ENCODE results near the gene FOXN3. TPM values are rescaled to one million over a fixed set of nuclear protein-coding genes. Genes with fewer than 3 reads are reported as not detected.
"Not testable (repeated sequence)": the region's sequence is repeated elsewhere in the genome, so short reads cannot be mapped to it uniquely, and the experiment has no call there.

FOXN3 gene
- total RNA-seq, 1 donor from 2014 or later = 31.8 TPM

- H3K4me3 ChIP-seq (ENCODE audit: low read length in 3 of 3) = no peak overlapping the region
- no peaks in the 10 kb centered on the region for H3K27me3 ChIP-seq (ENCODE audit: control insufficient read depth in 3 of 3, insufficient read depth in 3 of 3, low read length in 3 of 3)
- H3K9ac ChIP-seq (ENCODE audit: low read depth in 1 of 3, low read length in 3 of 3) = no peak overlapping the region
- no peaks in the 10 kb centered on the region for H3K36me3 ChIP-seq (ENCODE audit: control insufficient read depth in 3 of 3, insufficient read depth in 3 of 3, low read length in 3 of 3)
- no peaks in the 10 kb centered on the region for H3K4me1 ChIP-seq (ENCODE audit: control insufficient read depth in 3 of 3, insufficient read depth in 3 of 3, low read length in 3 of 3)
- H3K9me3 ChIP-seq (ENCODE audit: control insufficient read depth in 3 of 3, low read length in 3 of 3) = no peaks in the 10 kb centered on the region
- H3K27ac ChIP-seq (ENCODE audit: low read depth, low read length) = no peak overlapping the region
These were observed 291.8 kb downstream of the FOXN3 start for GRCh38 chr14:89125216-89125615.

DNA sequence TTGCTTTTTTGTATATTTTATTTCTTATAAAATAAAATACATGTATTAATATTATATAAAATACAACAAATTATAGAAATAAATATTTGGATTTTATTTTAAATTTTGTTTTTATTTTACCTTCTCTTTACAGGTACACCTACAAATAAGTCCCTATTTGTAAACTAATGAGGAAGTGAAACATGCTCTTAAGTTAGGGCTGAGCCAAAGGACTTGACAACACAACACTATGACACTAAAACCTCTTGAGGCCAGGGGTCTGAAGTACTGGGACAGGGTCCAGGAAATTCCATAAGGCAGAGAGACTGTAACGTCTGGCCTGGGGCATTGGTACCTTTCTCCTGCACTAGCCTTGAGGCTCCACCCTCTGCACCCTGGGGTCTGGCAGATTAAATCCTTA, 293.2 kb downstream of the FOXN3 start:
- Histone ChIP-seq H3K36me3 (ENCODE audit: control insufficient read depth in 3 of 3, insufficient read depth in 3 of 3, low read length in 3 of 3) (no peaks in the 10 kb centered on the region), H3K27ac (ENCODE audit: low read depth, low read length) (no peak overlapping the region), H3K9ac (ENCODE audit: low read depth in 1 of 3, low read length in 3 of 3) (no peak overlapping the region), H3K4me1 (ENCODE audit: control insufficient read depth in 3 of 3, insufficient read depth in 3 of 3, low read length in 3 of 3) (no peaks in the 10 kb centered on the region), H3K27me3 (ENCODE audit: control insufficient read depth in 3 of 3, insufficient read depth in 3 of 3, low read length in 3 of 3) (no peaks in the 10 kb centered on the region), H3K9me3 (ENCODE audit: control insufficient read depth in 3 of 3, low read length in 3 of 3) (peaks cover 0 to 6% (median 2%) of the 10 kb centered on the region in 3 donors), H3K4me3 (ENCODE audit: low read length in 3 of 3) (no peak overlapping the region)

- no peaks in the 10 kb centered on the region for H3K27me3 ChIP-seq (ENCODE audit: control insufficient read depth in 3 of 3, insufficient read depth in 3 of 3, low read length in 3 of 3)
- no peaks in the 10 kb centered on the region for H3K4me1 ChIP-seq (ENCODE audit: control insufficient read depth in 3 of 3, insufficient read depth in 3 of 3, low read length in 3 of 3)
- no peak overlapping the region for H3K9ac ChIP-seq (ENCODE audit: low read depth in 1 of 3, low read length in 3 of 3)
- no peaks in the 10 kb centered on the region for H3K36me3 ChIP-seq (ENCODE audit: control insufficient read depth in 3 of 3, insufficient read depth in 3 of 3, low read length in 3 of 3)
- H3K4me3 ChIP-seq (ENCODE audit: low read length in 3 of 3) = no peak overlapping the region
- peaks cover 0 to 6% (median 2%) of the 10 kb centered on the region in 3 donors for H3K9me3 ChIP-seq (ENCODE audit: control insufficient read depth in 3 of 3, low read length in 3 of 3)
- no peak overlapping the region for H3K27ac ChIP-seq (ENCODE audit: low read depth, low read length)
These were observed 293.8 kb downstream of the FOXN3 start for GRCh38 chr14:89123215-89123614.

DNA sequence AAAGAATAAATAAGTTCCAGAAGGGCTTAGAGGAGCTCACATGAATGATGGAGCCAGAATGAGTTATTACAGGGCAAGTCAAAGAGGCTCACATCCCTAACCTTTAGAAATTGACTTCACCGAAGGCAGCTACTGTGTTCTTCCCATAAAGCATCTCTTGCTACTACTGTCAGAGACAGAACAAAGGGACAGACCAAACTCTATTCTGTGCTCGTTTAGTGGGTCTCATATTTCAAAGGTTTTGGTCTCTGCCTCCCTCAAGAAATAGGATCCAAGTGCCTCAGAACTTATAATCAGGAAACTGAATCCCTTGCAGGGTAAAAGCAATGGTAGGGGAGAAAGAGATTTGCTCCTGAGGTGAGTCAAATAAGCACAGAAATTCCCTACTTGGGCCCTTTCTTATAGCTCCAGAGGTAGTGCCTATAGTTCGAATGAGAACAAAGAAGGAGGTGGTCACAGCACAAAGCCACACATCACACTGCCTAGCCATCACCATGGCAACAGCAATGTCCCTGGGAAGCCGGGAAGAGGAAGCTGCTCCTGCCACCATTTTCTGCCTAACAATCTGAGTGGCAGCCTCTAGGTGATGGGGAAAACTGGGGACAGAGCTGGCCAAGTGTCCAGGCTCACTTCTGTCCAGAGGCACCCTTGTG, 294.9 kb downstream of the FOXN3 start:
- Histone ChIP-seq H3K9me3 (ENCODE audit: control insufficient read depth in 3 of 3, low read length in 3 of 3) (peaks cover 0 to 6% (median 2%) of the 10 kb centered on the region in 3 donors), H3K4me3 (ENCODE audit: low read length in 3 of 3) (no peak overlapping the region), H3K4me1 (ENCODE audit: control insufficient read depth in 3 of 3, insufficient read depth in 3 of 3, low read length in 3 of 3) (no peaks in the 10 kb centered on the region), H3K27me3 (ENCODE audit: control insufficient read depth in 3 of 3, insufficient read depth in 3 of 3, low read length in 3 of 3) (no peaks in the 10 kb centered on the region), H3K36me3 (ENCODE audit: control insufficient read depth in 3 of 3, insufficient read depth in 3 of 3, low read length in 3 of 3) (no peaks in the 10 kb centered on the region), H3K9ac (ENCODE audit: low read depth in 1 of 3, low read length in 3 of 3) (no peak overlapping the region), H3K27ac (ENCODE audit: low read depth, low read length) (no peak overlapping the region)

DNA sequence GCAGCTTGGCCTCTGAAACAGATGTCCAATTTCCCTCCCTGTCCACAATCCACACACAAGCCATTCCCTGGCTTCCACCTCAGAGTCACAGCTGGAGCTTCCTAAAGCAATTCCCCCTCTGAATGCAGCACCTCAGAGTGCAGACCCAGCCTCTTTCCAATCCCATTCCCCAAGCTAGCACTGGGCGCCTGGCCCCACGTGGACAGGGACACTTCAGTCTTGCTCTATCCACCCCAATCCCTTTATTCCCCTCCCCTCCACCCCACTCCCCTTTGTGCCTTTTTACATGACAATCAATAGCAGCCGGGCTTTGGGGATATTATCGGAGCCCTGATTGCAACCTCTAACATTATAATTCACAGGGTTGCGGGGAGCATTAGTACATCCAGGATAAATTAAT, 300.0 kb downstream of the FOXN3 start:
- Histone ChIP-seq H3K9me3 (ENCODE audit: control insufficient read depth in 3 of 3, low read length in 3 of 3) (peaks cover 0 to 6% (median 2%) of the 10 kb centered on the region in 3 donors), H3K36me3 (ENCODE audit: control insufficient read depth in 3 of 3, insufficient read depth in 3 of 3, low read length in 3 of 3) (no peaks in the 10 kb centered on the region), H3K9ac (ENCODE audit: low read depth in 1 of 3, low read length in 3 of 3) (no peak overlapping the region), H3K27me3 (ENCODE audit: control insufficient read depth in 3 of 3, insufficient read depth in 3 of 3, low read length in 3 of 3) (peaks cover 0 to 3% (median 0%) of the 10 kb centered on the region in 3 donors), H3K4me1 (ENCODE audit: control insufficient read depth in 3 of 3, insufficient read depth in 3 of 3, low read length in 3 of 3) (no peaks in the 10 kb centered on the region), H3K4me3 (ENCODE audit: low read length in 3 of 3) (no peak overlapping the region), H3K27ac (ENCODE audit: low read depth, low read length) (no peak overlapping the region)

DNA sequence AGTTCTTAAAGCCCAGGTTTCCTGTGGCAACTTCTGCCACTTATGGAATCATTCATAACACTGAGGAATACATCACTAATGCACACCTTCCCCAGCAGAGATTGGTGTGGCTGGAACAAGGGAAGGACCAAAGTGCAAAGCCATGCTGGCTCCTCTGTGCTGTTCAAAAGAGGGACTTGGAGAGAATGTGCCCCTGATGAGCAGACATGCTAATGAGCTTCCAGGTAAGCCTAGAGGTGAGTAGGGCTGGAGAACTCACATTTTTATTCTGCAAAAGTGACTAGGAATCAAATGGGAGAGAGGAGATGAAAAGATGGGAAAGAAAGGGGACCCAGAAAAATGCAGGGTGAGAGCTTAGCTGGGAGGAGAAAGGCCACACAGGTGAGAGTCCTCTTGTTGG, 302.9 kb downstream of the FOXN3 start:
- Histone ChIP-seq H3K27me3 (ENCODE audit: control insufficient read depth in 3 of 3, insufficient read depth in 3 of 3, low read length in 3 of 3) (peaks cover 0 to 3% (median 0%) of the 10 kb centered on the region in 3 donors), H3K27ac (ENCODE audit: low read depth, low read length) (no peak overlapping the region), H3K9ac (ENCODE audit: low read depth in 1 of 3, low read length in 3 of 3) (no peak overlapping the region), H3K4me1 (ENCODE audit: control insufficient read depth in 3 of 3, insufficient read depth in 3 of 3, low read length in 3 of 3) (no peaks in the 10 kb centered on the region), H3K9me3 (ENCODE audit: control insufficient read depth in 3 of 3, low read length in 3 of 3) (no peaks in the 10 kb centered on the region), H3K36me3 (ENCODE audit: control insufficient read depth in 3 of 3, insufficient read depth in 3 of 3, low read length in 3 of 3) (no peaks in the 10 kb centered on the region), H3K4me3 (ENCODE audit: low read length in 3 of 3) (no peak overlapping the region)

- no peak overlapping the region for H3K4me3 ChIP-seq (ENCODE audit: low read length in 3 of 3)
- no peaks in the 10 kb centered on the region for H3K4me1 ChIP-seq (ENCODE audit: control insufficient read depth in 3 of 3, insufficient read depth in 3 of 3, low read length in 3 of 3)
- no peaks in the 10 kb centered on the region for H3K36me3 ChIP-seq (ENCODE audit: control insufficient read depth in 3 of 3, insufficient read depth in 3 of 3, low read length in 3 of 3)
- no peak overlapping the region for H3K9ac ChIP-seq (ENCODE audit: low read depth in 1 of 3, low read length in 3 of 3)
- H3K27ac ChIP-seq (ENCODE audit: low read depth, low read length) = no peak overlapping the region
- no peaks in the 10 kb centered on the region for H3K9me3 ChIP-seq (ENCODE audit: control insufficient read depth in 3 of 3, low read length in 3 of 3)
- H3K27me3 ChIP-seq (ENCODE audit: control insufficient read depth in 3 of 3, insufficient read depth in 3 of 3, low read length in 3 of 3) = peaks cover 0 to 3% (median 0%) of the 10 kb centered on the region in 3 donors
These were observed 304.3 kb downstream of the FOXN3 start for GRCh38 chr14:89112720-89113119.

DNA sequence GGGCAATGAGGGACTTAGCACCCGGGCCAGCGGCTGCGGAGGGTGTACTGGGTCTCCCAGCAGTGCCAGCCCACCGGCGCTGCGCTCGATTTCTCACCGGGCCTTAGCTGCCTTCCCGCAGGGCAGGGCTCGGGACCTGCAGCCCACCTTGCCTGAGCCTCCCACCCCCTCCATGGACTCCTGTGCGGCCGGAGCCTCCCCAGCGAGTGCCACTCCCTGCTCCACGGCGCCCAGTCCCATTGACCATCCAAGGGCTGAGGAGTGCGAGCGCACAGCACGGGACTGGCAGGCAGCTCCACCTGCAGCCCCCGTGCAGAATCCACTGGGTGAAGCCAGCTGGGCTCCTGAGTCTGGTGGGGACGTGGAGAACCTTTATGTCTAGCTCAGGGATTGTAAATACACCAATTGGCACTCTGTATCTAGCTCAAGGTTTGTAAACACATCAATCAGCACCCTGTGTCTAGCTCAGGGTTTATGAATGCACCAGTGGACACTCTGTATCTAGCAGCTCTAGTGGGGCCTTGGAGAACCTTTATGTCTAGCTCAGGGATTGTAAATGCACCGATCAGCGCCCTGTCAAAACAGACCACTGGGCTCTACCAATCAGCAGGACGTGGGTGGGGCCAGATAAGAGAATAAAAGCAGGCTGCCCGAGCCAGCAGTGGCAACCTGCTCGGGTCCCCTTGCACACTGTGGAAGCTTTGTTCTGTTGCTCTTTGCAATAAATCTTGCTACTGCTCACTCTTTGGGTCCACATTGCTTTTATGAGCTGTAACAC, 305.1 kb downstream of the FOXN3 start:
- not testable (repeated sequence) for H3K9ac ChIP-seq (ENCODE audit: low read depth in 1 of 3, low read length in 3 of 3); H3K4me3 ChIP-seq (ENCODE audit: low read length in 3 of 3); H3K36me3 ChIP-seq (ENCODE audit: control insufficient read depth in 3 of 3, insufficient read depth in 3 of 3, low read length in 3 of 3); H3K4me1 ChIP-seq (ENCODE audit: control insufficient read depth in 3 of 3, insufficient read depth in 3 of 3, low read length in 3 of 3); H3K9me3 ChIP-seq (ENCODE audit: control insufficient read depth in 3 of 3, low read length in 3 of 3); H3K27me3 ChIP-seq (ENCODE audit: control insufficient read depth in 3 of 3, insufficient read depth in 3 of 3, low read length in 3 of 3); H3K27ac ChIP-seq (ENCODE audit: low read depth, low read length)

GRCh38 chr14:89111232-89111631, 305.8 kb downstream of the FOXN3 start:
- H3K36me3 ChIP-seq (ENCODE audit: control insufficient read depth in 3 of 3, insufficient read depth in 3 of 3, low read length in 3 of 3); H3K9me3 ChIP-seq (ENCODE audit: control insufficient read depth in 3 of 3, low read length in 3 of 3): not testable (repeated sequence)

DNA sequence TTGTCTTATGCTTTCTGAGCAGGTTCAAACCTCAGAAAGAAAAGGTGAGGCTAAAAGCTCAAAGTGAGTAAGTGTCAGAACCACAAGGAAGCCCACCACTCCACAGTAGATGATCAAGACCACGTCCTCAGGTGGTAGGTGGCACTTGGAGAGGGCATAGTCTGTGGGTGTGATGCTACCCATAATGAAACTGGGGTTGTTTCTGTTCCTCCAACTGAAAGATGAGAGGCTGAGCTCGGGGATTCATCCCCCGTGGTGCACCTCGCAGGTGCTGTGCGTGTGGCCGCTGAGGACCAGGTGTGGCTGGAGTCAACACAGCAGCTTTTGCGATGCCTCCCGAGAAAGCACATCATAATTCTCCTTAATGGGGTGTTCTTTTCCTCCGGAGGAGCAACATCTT, 306.9 kb downstream of the FOXN3 start:
- Histone ChIP-seq H3K4me3 (ENCODE audit: low read length in 3 of 3) (no peak overlapping the region), H3K9me3 (ENCODE audit: control insufficient read depth in 3 of 3, low read length in 3 of 3) (no peaks in the 10 kb centered on the region), H3K36me3 (ENCODE audit: control insufficient read depth in 3 of 3, insufficient read depth in 3 of 3, low read length in 3 of 3) (no peaks in the 10 kb centered on the region), H3K4me1 (ENCODE audit: control insufficient read depth in 3 of 3, insufficient read depth in 3 of 3, low read length in 3 of 3) (no peaks in the 10 kb centered on the region), H3K27me3 (ENCODE audit: control insufficient read depth in 3 of 3, insufficient read depth in 3 of 3, low read length in 3 of 3) (peaks cover 0 to 3% (median 0%) of the 10 kb centered on the region in 3 donors), H3K27ac (ENCODE audit: low read depth, low read length) (no peak overlapping the region), H3K9ac (ENCODE audit: low read depth in 1 of 3, low read length in 3 of 3) (no peak overlapping the region)

More at GRCh38 chr14:89111232-89111631, 305.8 kb downstream of the FOXN3 start:
- not testable (repeated sequence) for H3K4me1 ChIP-seq (ENCODE audit: control insufficient read depth in 3 of 3, insufficient read depth in 3 of 3, low read length in 3 of 3); H3K27me3 ChIP-seq (ENCODE audit: control insufficient read depth in 3 of 3, insufficient read depth in 3 of 3, low read length in 3 of 3); H3K27ac ChIP-seq (ENCODE audit: low read depth, low read length); H3K9ac ChIP-seq (ENCODE audit: low read depth in 1 of 3, low read length in 3 of 3); H3K4me3 ChIP-seq (ENCODE audit: low read length in 3 of 3)
